Measurements from ENCODE around the gene MISP3. TPM values are rescaled to one million over a fixed set of nuclear protein-coding genes. Genes with fewer than 3 reads are reported as not detected.

Gene MISP3
- total and polyA plus RNA-seq, 2 of the 8 experiments (the other 6 are each of a cell fraction or from before 2014, with no cell fraction given) = 0.74 to 1.4 TPM

DNA sequence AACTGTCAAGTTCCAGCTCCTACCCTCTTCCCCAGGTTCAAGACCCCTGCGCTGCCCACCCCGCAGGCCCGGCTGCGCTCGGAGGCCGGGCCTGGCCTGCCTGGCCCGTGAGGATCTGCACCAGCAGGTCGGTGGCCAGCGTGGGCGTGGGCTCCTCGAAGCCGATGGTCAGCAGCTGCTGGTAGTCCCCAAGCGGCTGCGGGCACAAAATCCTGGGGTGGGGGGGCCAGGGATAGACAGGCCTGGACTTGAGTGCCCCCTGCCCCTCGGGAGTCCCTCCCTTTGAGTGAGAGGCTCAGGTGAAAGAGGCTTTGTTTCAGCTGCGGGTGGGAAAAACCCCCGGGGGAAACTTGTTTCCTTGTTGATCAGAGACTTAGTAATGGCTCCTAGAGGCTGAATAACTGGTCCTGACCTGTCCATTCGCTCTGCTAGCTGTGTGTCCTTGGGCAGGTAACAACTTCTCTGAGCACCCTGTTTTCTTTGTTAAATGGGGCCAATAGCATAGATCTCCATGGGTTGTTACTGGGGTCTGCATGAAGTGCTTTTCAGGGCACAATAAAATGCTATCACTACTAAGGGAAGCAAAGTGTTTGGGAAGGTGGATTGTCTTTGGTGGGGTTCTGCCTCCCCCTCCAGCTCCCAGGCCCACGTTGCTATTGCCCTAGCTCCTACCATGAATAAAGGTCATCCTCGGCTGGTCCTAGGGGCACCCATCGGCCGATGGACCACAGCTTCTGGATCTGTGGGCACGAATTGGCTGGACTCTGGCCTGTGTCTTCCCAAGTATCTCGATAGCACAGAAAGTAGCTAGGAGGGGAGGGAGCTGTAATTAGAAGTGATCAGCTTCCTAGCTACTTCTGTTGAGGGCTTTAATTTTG is 9.4 kb downstream of the MISP3 start (continued):
- TF ChIP-seq CTCF (IDR thresholded peaks at IDR 0.05; ENCODE audit: control extremely low read depth in 1 of 3, insufficient read depth in 1 of 3, low read depth in 1 of 3, low read length in 3 of 3) (no peak), ASH2L (IDR thresholded peaks at IDR 0.05; ENCODE audit: low read length) (no peak), SP4 (IDR thresholded peaks at IDR 0.05; ENCODE audit: low read length) (no peak), CBX5 (IDR thresholded peaks at IDR 0.05; ENCODE audit: low read depth, low read length) (no peak), CREB1 (IDR thresholded peaks at IDR 0.05) (no peak), RBBP5 (IDR thresholded peaks at IDR 0.05; ENCODE audit: borderline replicate concordance, low read depth, low read length) (no peak)
- TF ChIP-seq, protein P1, sequence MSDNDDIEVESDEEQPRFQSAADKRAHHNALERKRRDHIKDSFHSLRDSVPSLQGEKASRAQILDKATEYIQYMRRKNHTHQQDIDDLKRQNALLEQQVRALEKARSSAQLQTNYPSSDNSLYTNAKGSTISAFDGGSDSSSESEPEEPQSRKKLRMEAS (IDR thresholded peaks at IDR 0.05) = no peak
